Adrenal gland (tissue), 12 donors: ENCODE results near the gene PPM1L. TPM values are rescaled to one million over a fixed set of nuclear protein-coding genes. Genes with fewer than 3 reads are reported as not detected.
A peak's percentile ranks its signal among the peaks of the same experiment; 100 is the strongest.

ENCODE experiments used
- DNase-seq, 7 donors: peaks; one replicate each; pipeline ENCODE4 v3.0.0-alpha.2; 2019 to 2020
- H3K27ac ChIP-seq, 5 donors: fragments of 200-600 bp; sonication (generic) in 4 of 5; 1 replicate in 3 of 5; 2 replicates in 2 of 5; pipeline versions ENCODE4 v1.5.1 to v1.8.0; 2016 to 2020; ENCODE audit warnings: mild to moderate bottlenecking in 1 of 5
- H3K27me3 ChIP-seq: fragments of 200-600 bp; 2 replicates; pipeline ENCODE4 v1.8.0; 2021
- H3K36me3 ChIP-seq, 2 donors: fragments of 200-600 bp; replicated peaks in 1 of 2; 1 replicate in 1 of 2; 2 replicates in 1 of 2; pipeline versions ENCODE4 v1.5.1 to v1.8.0; 2018 to 2022
- H3K4me1 ChIP-seq, 2 donors: fragments of 200-600 bp; replicated peaks in 1 of 2; 1 replicate in 1 of 2; 2 replicates in 1 of 2; pipeline versions ENCODE4 v1.5.1 to v1.8.0; 2018 to 2021
- H3K4me3 ChIP-seq, 4 donors: fragments of 200-600 bp; sonication (generic) in 3 of 4; one replicate each; pipeline ENCODE4 v1.5.1; 2016 to 2018
- H3K9me3 ChIP-seq, 3 donors: fragments of 200-600 bp; sonication (generic) in 1 of 3; replicated peaks in 1 of 3; 1 replicate in 2 of 3; 2 replicates in 1 of 3; pipeline versions ENCODE4 v1.5.1 to v1.8.0; 2016 to 2021
- POLR2A ChIP-seq, 2 donors: fragments of 450-650 bp; IDR thresholded peaks; one replicate each; pipeline ENCODE4 v1.6.1; 2017; ENCODE audit warnings: antibody characterized with exemption in 2 of 2, mild to moderate bottlenecking in 2 of 2, moderate library complexity in 1 of 2
- WGBS, 4 donors: extraction: QIAGEN DNeasy Blood & Tissue Kit in 2 of 4; methylation state at CpG; one replicate each; pipeline versions ENCODE4 v1.1.5 to v1.1.7; 2013 to 2017; 5-methylcytosine and 5-hydroxymethylcytosine counted together
- intact Hi-C, 2 donors: fragments of 100-400 bp; cut with DNase I; formaldehyde crosslinking; loops; one replicate each; pipeline versions ENCODE4 v1.14.1 to v1.15.0; 2022 to 2023
- polyA plus RNA-seq, 3 donors: library from polyadenylated mRNA; stranded (reverse); fragments of 200-250 nt in 2 of 3; fragments of 350-450 nt in 1 of 3; fragmentation: Illumina TruSeq in 1 of 3; extraction: RNeasy Lipid Tissue Mini Kit (QIAGEN cat#74804) in 1 of 3; gene quantifications; one replicate each; pipeline ENCODE4 v1.2.3, GENCODE V29; 2013 to 2014
- total RNA-seq, 9 donors: library from RNA; depleted of rRNA in 4 of 9; stranded (reverse); fragments of >200 nt in 4 of 9; fragments of 120-200 nt in 1 of 9; fragmentation: NEBNext Ultra II Directional in 1 of 9; extraction: Animal tissue kit (Norgen Biotek cat#: 25700) in 1 of 9; gene quantifications; one replicate each; pipeline versions ENCODE4 v1.1.0 to v1.2.4, GENCODE V29; 2013 to 2023
- TF ChIP-seq, protein P1 (sequence below), 6 experiments: fragments of 450-650 bp in 4 of 6; fragments of 200-600 bp in 2 of 6; sonication (generic) in 1 of 6; IDR thresholded peaks; 1 replicate in 5 of 6; 2 replicates in 1 of 6; pipeline versions ENCODE4 v1.5.1 to v1.8.0; 2016 to 2021; ENCODE audit warnings: antibody characterized with exemption in 6 of 6, mild to moderate bottlenecking in 2 of 6, moderate library complexity in 1 of 6
- donor health status: healthy with polysubstance abuse.
- donor health status: Bipolar disorder and iron deficiency.
- donor health status: DM: yes; HTN: yes; CAD: no.
- donor health status: DM: no; HTN: no; CAD: no.
- donor health status: DM: no; HTN: no; CAD: no.
- donor health status: DM: yes; HTN: yes; CAD: no.

Gene PPM1L
- total and polyA plus RNA-seq, 12 donors: 2.4 to 53.6 (median 35.0) TPM

DNA sequence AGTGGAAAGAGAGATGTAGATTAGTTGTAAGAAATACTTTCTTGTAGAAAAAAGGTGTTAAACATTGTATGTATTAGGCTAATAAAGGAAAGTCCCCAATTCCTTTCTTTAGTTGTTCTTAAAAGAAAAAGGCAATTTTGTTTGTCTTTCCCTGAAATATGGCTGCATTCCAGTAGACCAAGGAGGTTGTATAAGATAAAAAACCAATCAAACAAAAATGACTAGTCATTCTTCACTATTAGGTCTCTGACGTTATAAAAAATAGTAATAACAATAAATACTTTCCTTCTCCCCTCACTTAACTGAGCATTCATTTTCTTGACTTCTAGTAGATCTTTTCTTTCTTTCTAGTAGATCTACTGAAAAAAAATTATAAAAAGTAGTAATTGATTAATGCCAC, 8.6 kb upstream of the PPM1L start:
- H3K4me1 ChIP-seq: peaks cover 6 to 26% of the 10 kb centered on the region in 2 donors
- 7 to 20% (median 14%) methylated on average over 1 of the region's 1 CpG for WGBS, 4 donors
- intact Hi-C loops: no loop called here
- H3K9me3 ChIP-seq: no peaks in the 10 kb centered on the region
- H3K27me3 ChIP-seq: no peaks in the 10 kb centered on the region
- no peak overlapping the region for H3K27ac ChIP-seq
- no peak for DNase-seq
- no peaks in the 10 kb centered on the region for H3K36me3 ChIP-seq
- peak overlapping the region in 2 of 4 donors; percentile 12 to 28 for H3K4me3 ChIP-seq
- TF ChIP-seq POLR2A (IDR thresholded peaks at IDR 0.05): no peak
- TF ChIP-seq, protein P1, sequence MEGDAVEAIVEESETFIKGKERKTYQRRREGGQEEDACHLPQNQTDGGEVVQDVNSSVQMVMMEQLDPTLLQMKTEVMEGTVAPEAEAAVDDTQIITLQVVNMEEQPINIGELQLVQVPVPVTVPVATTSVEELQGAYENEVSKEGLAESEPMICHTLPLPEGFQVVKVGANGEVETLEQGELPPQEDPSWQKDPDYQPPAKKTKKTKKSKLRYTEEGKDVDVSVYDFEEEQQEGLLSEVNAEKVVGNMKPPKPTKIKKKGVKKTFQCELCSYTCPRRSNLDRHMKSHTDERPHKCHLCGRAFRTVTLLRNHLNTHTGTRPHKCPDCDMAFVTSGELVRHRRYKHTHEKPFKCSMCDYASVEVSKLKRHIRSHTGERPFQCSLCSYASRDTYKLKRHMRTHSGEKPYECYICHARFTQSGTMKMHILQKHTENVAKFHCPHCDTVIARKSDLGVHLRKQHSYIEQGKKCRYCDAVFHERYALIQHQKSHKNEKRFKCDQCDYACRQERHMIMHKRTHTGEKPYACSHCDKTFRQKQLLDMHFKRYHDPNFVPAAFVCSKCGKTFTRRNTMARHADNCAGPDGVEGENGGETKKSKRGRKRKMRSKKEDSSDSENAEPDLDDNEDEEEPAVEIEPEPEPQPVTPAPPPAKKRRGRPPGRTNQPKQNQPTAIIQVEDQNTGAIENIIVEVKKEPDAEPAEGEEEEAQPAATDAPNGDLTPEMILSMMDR (IDR thresholded peaks at IDR 0.05): no peak

DNA sequence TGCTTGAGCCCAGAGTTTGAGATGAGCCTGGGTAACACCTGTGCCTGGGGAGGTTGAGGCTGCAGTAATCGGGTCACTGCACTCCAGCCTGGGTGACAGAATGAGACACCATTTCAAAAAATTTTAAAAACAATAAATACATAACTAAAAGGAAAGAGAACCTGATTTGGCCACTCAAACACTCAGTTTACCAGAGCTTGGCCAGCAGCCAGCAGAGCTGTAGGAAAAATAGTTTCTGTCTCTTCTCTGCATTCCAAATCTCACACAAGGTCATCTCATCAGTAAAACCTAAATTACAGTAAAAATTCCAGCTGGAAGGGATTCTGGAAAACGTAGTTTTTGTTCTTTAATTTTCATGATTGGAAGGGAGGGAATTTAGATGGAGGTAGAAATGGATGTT, 7.8 kb upstream of the PPM1L start:
- TF ChIP-seq POLR2A (IDR thresholded peaks at IDR 0.05): no peak
- TF ChIP-seq, protein P1 (IDR thresholded peaks at IDR 0.05): no peak
- Histone ChIP-seq H3K36me3 (no peaks in the 10 kb centered on the region), H3K4me3 (no peak overlapping the region), H3K27me3 (no peaks in the 10 kb centered on the region), H3K27ac (no peak overlapping the region), H3K9me3 (no peaks in the 10 kb centered on the region), H3K4me1 (peaks cover 6 to 29% of the 10 kb centered on the region in 2 donors)
- intact Hi-C loops: no loop called here
- WGBS, 4 donors: 54 to 64% (median 58%) methylated on average over 2 of the region's 2 CpGs
- peak in 6 of 7 donors; percentile 24 to 74 (median 54) for DNase-seq

DNA sequence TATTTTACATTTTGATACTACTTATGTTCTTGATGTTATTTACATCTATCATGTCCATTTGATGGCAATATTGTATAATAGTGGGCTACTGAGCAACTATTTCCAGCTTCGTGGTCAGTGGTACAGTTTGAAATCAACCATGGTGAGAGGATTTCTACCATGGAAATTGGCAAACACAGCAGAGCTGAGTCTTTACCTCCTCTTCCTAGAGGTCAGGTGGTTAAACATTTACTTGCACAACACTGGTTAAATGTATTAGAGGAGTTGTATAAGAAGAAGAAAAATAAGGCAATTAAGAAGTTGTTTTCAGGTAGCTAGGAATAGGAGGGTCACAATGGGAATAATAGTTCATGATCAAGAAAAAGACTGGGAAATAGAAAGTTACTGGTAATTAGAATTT, 7.2 kb upstream of the PPM1L start:
- Histone ChIP-seq H3K4me1 (peaks cover 8 to 34% of the 10 kb centered on the region in 2 donors), H3K9me3 (no peaks in the 10 kb centered on the region), H3K27me3 (no peaks in the 10 kb centered on the region), H3K36me3 (no peaks in the 10 kb centered on the region), H3K4me3 (no peak overlapping the region), H3K27ac (no peak overlapping the region)
- no peak for TF ChIP-seq POLR2A (IDR thresholded peaks at IDR 0.05)
- TF ChIP-seq, protein P1 (IDR thresholded peaks at IDR 0.05): no peak
- DNase-seq: no peak
- 81 to 88% (median 86%) methylated on average over 1 of the region's 1 CpG for WGBS, 4 donors
- intact Hi-C loops: no loop called here

DNA sequence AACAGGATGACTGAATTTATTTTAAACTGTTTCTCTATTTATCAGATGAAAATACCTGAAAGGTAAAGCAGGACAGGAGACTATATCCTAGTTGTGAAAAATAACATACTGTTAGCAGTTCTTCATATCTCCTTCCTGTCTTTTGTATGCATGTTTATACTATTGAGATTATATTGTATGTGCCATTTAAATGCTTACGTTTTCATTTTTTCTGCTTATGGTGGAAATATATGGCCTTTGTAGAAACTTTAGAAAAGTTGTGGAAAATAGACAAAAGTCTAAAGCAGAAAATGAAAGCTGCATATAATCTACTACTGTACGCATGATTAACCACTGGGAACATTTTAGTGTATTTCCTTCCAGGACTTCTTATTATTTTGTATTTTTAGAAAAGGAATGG, 2.1 kb upstream of the PPM1L start:
- WGBS, 4 donors: 34 to 42% (median 38%) methylated on average over 2 of the region's 2 CpGs
- Histone ChIP-seq H3K4me3 (peak overlapping the region in 3 of 4 donors; percentile 71 to 84 (median 82)), H3K27ac (peak overlapping the region in 4 of 5 donors; percentile 90 to 94 (median 94)), H3K36me3 (no peaks in the 10 kb centered on the region), H3K9me3 (no peaks in the 10 kb centered on the region), H3K27me3 (no peaks in the 10 kb centered on the region), H3K4me1 (peaks cover 15 to 27% of the 10 kb centered on the region in 2 donors)
- intact Hi-C loops: no loop called here
- TF ChIP-seq, protein P1 (IDR thresholded peaks at IDR 0.05): no peak
- TF ChIP-seq POLR2A (IDR thresholded peaks at IDR 0.05): no peak
- no peak for DNase-seq
